ENCODE results near the gene FIGLA. TPM values are rescaled to one million over a fixed set of nuclear protein-coding genes. Genes with fewer than 3 reads are reported as not detected.

The FIGLA gene
- polyA plus RNA-seq, 1 donor: not detected

GRCh38 chr2:70828914-70829824 is 38.7 kb upstream of the FIGLA start:
- 82% methylated on average over 2 of the region's 6 CpGs for WGBS (ENCODE audit: insufficient coverage, low lambda C conversion rate)
- Histone ChIP-seq H3K27me3 (ENCODE audit: control insufficient read depth, insufficient read depth, low read length) (peaks cover 11% of the 10 kb centered on the region), H3K9me3 (ENCODE audit: control insufficient read depth, low read depth, low read length) (no peaks in the 10 kb centered on the region), H3K27ac (ENCODE audit: low read length) (no peak overlapping the region), H3K4me1 (ENCODE audit: control insufficient read depth, insufficient read depth, low read length) (no peaks in the 10 kb centered on the region), H3K36me3 (ENCODE audit: control insufficient read depth, insufficient read depth, low read length) (no peaks in the 10 kb centered on the region), H3K4me3 (ENCODE audit: low read length) (no peak overlapping the region)
- DNase-seq: no peak

- Histone ChIP-seq H3K27ac (ENCODE audit: low read length) (no peak overlapping the region), H3K27me3 (ENCODE audit: control insufficient read depth, insufficient read depth, low read length) (peaks cover 7% of the 10 kb centered on the region), H3K36me3 (ENCODE audit: control insufficient read depth, insufficient read depth, low read length) (no peaks in the 10 kb centered on the region), H3K9me3 (ENCODE audit: control insufficient read depth, low read depth, low read length) (no peaks in the 10 kb centered on the region), H3K4me3 (ENCODE audit: low read length) (no peak overlapping the region), H3K4me1 (ENCODE audit: control insufficient read depth, insufficient read depth, low read length) (no peaks in the 10 kb centered on the region)
- no peak for DNase-seq
- no CpG with 5 or more reads among the region's 5 CpGs for WGBS (ENCODE audit: insufficient coverage, low lambda C conversion rate)
Observed at GRCh38 chr2:70828115-70828514, 37.7 kb upstream of the FIGLA start.

- peaks cover 7% of the 10 kb centered on the region for H3K27me3 ChIP-seq (ENCODE audit: control insufficient read depth, insufficient read depth, low read length)
Observed at GRCh38 chr2:70827388-70827787, 36.9 kb upstream of the FIGLA start.

GRCh38 chr2:70826696-70827350 is 36.4 kb upstream of the FIGLA start:
- DNase-seq: no peak
- Histone ChIP-seq H3K4me3 (ENCODE audit: low read length) (no peak overlapping the region), H3K27me3 (ENCODE audit: control insufficient read depth, insufficient read depth, low read length) (peaks cover 7% of the 10 kb centered on the region), H3K9me3 (ENCODE audit: control insufficient read depth, low read depth, low read length) (no peaks in the 10 kb centered on the region), H3K36me3 (ENCODE audit: control insufficient read depth, insufficient read depth, low read length) (no peaks in the 10 kb centered on the region), H3K27ac (ENCODE audit: low read length) (no peak overlapping the region), H3K4me1 (ENCODE audit: control insufficient read depth, insufficient read depth, low read length) (no peaks in the 10 kb centered on the region)
- WGBS (ENCODE audit: insufficient coverage, low lambda C conversion rate): 50% methylated on average over 1 of the region's 4 CpGs

More at GRCh38 chr2:70827388-70827787, 36.9 kb upstream of the FIGLA start:
- H3K4me3 ChIP-seq (ENCODE audit: low read length): no peak overlapping the region
- WGBS (ENCODE audit: insufficient coverage, low lambda C conversion rate): 90% methylated on average over 1 of the region's 5 CpGs
- H3K4me1 ChIP-seq (ENCODE audit: control insufficient read depth, insufficient read depth, low read length): no peaks in the 10 kb centered on the region
- no peak for DNase-seq
- no peak overlapping the region for H3K27ac ChIP-seq (ENCODE audit: low read length)
- H3K36me3 ChIP-seq (ENCODE audit: control insufficient read depth, insufficient read depth, low read length): no peaks in the 10 kb centered on the region
- H3K9me3 ChIP-seq (ENCODE audit: control insufficient read depth, low read depth, low read length): no peaks in the 10 kb centered on the region

GRCh38 chr2:70823249-70823648 is 32.8 kb upstream of the FIGLA start:
- no peaks in the 10 kb centered on the region for H3K4me1 ChIP-seq (ENCODE audit: control insufficient read depth, insufficient read depth, low read length)
- no peak for DNase-seq
- H3K27ac ChIP-seq (ENCODE audit: low read length): no peak overlapping the region
- H3K36me3 ChIP-seq (ENCODE audit: control insufficient read depth, insufficient read depth, low read length): no peaks in the 10 kb centered on the region
- H3K9me3 ChIP-seq (ENCODE audit: control insufficient read depth, low read depth, low read length): no peaks in the 10 kb centered on the region
- H3K4me3 ChIP-seq (ENCODE audit: low read length): no peak overlapping the region
- peaks cover 13% of the 10 kb centered on the region for H3K27me3 ChIP-seq (ENCODE audit: control insufficient read depth, insufficient read depth, low read length)
- no CpG with 5 or more reads among the region's 5 CpGs for WGBS (ENCODE audit: insufficient coverage, low lambda C conversion rate)

- no peak for DNase-seq
- Histone ChIP-seq H3K9me3 (ENCODE audit: control insufficient read depth, low read depth, low read length) (no peaks in the 10 kb centered on the region), H3K36me3 (ENCODE audit: control insufficient read depth, insufficient read depth, low read length) (no peaks in the 10 kb centered on the region), H3K4me1 (ENCODE audit: control insufficient read depth, insufficient read depth, low read length) (no peaks in the 10 kb centered on the region), H3K4me3 (ENCODE audit: low read length) (no peak overlapping the region), H3K27ac (ENCODE audit: low read length) (no peak overlapping the region), H3K27me3 (ENCODE audit: control insufficient read depth, insufficient read depth, low read length) (peaks cover 13% of the 10 kb centered on the region)
- WGBS (ENCODE audit: insufficient coverage, low lambda C conversion rate): no CpG with 5 or more reads among the region's 8 CpGs
Observed at GRCh38 chr2:70822843-70823242, 32.4 kb upstream of the FIGLA start.

- Histone ChIP-seq H3K27me3 (ENCODE audit: control insufficient read depth, insufficient read depth, low read length) (peaks cover 24% of the 10 kb centered on the region), H3K4me1 (ENCODE audit: control insufficient read depth, insufficient read depth, low read length) (no peaks in the 10 kb centered on the region), H3K27ac (ENCODE audit: low read length) (no peak within 1 kb of the TSS), H3K4me3 (ENCODE audit: low read length) (no peak within 1 kb of the TSS), H3K9me3 (ENCODE audit: control insufficient read depth, low read depth, low read length) (no peaks in the 10 kb centered on the region), H3K36me3 (ENCODE audit: control insufficient read depth, insufficient read depth, low read length) (no peaks in the 10 kb centered on the region)
- no peak for DNase-seq
- 20% methylated on average over 1 of the region's 7 CpGs for WGBS (ENCODE audit: insufficient coverage, low lambda C conversion rate)
Observed at GRCh38 chr2:70820499-70820898, 30.1 kb upstream of the FIGLA start, which contains the start of gene CLEC4F. Gene CLEC4F, minus strand, starts transcription at chr2:70820599. Its CDS starts 76 bp downstream, at chr2:70820523.

GRCh38 chr2:70817284-70817954 is 27.0 kb upstream of the FIGLA start:
- Histone ChIP-seq H3K27ac (ENCODE audit: low read length) (no peak overlapping the region), H3K36me3 (ENCODE audit: control insufficient read depth, insufficient read depth, low read length) (no peaks in the 10 kb centered on the region), H3K4me1 (ENCODE audit: control insufficient read depth, insufficient read depth, low read length) (no peaks in the 10 kb centered on the region), H3K9me3 (ENCODE audit: control insufficient read depth, low read depth, low read length) (no peaks in the 10 kb centered on the region), H3K27me3 (ENCODE audit: control insufficient read depth, insufficient read depth, low read length) (peaks cover 31% of the 10 kb centered on the region), H3K4me3 (ENCODE audit: low read length) (no peak overlapping the region)
- WGBS (ENCODE audit: insufficient coverage, low lambda C conversion rate): no CpG with 5 or more reads among the region's 3 CpGs
- no peak for DNase-seq

GRCh38 chr2:70816726-70817125 is 26.3 kb upstream of the FIGLA start:
- H3K36me3 ChIP-seq (ENCODE audit: control insufficient read depth, insufficient read depth, low read length): no peaks in the 10 kb centered on the region
- DNase-seq: no peak
- no peak overlapping the region for H3K4me3 ChIP-seq (ENCODE audit: low read length)
- H3K27ac ChIP-seq (ENCODE audit: low read length): no peak overlapping the region
- no CpG with 5 or more reads among the region's 5 CpGs for WGBS (ENCODE audit: insufficient coverage, low lambda C conversion rate)
- peaks cover 31% of the 10 kb centered on the region for H3K27me3 ChIP-seq (ENCODE audit: control insufficient read depth, insufficient read depth, low read length)
- no peaks in the 10 kb centered on the region for H3K9me3 ChIP-seq (ENCODE audit: control insufficient read depth, low read depth, low read length)
- no peaks in the 10 kb centered on the region for H3K4me1 ChIP-seq (ENCODE audit: control insufficient read depth, insufficient read depth, low read length)

All from large intestine (tissue), 3 donors.